ENCODE results near the gene NEK5.
"Not testable (repeated sequence)": the region's sequence is repeated elsewhere in the genome, so short reads cannot be mapped to it uniquely, and the experiment has no call there.

The NEK5 gene

DNA sequence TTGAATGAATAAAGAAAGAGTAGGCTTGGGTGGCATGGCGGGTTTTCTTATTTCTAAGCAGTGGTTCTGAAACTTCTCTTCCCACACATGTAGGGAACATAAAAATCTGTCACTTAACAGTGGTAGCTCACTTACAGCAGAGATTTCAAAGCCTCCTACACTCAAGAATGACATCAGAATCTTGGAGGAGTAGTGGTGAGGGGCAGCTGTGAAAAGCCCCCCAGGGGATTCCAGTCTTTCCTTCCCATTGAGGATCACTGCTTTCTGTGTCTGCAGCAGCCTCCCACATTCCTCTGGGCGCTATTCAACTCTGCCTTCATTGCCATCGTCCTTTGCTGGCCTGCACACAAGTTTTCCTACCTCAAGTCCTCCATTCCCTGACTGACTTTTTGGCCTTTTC is 8.6 kb upstream of the NEK5 start:
- no peak for DNase-seq

DNA sequence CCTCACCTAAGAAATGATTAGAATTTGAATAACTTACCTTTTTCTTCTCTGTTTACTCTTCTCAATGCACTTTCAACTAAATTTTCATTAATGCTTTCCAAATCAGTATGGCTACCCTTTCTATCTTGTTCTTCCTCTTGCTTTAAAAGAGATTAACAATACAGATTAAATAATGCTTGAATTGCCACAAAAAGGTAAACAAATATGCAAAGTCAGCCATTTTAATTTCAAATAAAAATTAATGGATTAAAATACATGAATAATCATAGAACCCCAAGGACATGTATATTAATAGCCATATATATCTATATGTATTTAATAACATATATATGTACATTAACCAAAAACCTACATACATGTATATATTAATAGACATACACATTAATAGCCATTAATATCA is 7.9 kb upstream of the NEK5 start:
- DNase-seq = no peak

DNA sequence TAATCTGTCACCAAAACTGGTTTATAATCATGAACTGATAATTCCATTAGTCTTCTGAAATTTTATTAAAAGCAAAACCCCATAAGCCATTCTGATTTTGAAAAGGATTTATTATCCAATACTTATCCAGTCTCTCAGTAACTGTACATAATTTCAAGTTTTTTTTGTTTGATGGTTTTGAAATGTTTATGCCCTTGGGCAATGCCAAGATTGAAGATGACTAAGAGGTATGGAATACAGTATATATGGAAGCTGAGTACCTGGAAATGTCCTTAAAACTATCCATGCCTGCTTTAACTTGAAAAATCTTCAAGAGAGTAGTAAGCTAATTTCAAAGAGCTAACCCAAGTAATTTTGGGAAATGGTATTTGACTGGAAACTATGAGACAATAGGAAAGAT is 1.8 kb upstream of the NEK5 start:
- no peak for DNase-seq

DNA sequence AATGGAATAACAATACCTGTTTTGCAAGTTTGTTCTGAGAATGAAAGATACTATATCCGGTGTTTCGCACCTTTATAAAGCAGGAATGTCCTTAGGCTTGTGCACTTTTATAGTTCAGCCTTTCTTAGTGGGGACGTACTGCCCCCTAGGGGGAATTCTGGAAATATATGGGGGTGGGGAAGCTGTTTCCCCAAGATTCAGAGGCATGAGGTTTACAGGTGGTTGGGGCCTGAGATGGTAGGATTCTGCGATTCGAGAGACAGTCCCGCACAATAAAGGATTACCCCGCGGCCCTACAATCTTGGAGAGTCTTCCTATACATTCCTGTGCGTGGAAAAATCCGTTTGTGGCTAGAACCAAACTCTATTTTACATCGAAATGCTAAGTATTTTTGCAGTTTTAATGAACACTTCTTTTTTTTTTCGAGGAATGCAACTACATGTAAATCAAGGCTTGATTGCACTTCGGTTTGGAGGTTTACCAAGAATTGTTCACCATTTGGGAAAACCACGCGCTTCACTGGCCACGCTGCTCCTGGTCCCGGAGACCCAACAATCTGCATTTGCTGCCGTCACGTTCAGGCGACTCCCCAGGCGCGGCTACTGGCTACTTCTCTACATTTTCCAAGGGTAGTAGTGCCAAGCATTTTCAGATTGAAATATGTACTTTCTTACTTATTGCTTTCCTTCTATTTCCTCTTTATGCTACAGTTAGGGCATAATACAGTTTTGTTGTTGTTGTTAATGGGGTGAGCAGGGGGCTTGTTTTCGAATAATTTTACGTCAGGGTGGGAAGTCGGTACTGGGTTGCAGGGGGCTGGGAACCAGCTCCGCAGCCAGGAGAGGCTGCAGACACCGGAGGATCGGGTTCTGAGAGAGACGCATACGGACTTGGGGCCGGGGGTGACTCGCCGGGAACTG is 830 bp downstream of the NEK5 start:
- peak; percentile 35 for DNase-seq

DNA sequence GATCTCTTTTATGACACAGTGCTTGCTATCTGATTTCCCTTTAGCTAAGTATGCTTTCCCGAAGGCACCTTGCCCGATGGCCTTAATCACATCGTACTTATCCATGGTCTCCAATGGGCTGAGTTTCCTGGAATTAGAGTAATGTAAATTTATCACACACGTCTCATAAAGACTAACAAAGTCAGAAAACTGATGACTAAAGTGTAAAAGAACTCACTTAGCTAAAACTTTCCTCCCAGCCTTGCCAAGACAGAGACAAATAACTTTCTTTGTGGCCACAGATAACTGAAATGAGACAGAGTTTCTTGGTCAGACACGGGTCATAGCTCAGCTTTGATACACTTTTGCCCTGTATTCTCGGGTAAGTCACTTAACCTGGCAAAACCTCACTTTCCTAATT is 1.5 kb downstream of the NEK5 start:
- no peak for DNase-seq

DNA sequence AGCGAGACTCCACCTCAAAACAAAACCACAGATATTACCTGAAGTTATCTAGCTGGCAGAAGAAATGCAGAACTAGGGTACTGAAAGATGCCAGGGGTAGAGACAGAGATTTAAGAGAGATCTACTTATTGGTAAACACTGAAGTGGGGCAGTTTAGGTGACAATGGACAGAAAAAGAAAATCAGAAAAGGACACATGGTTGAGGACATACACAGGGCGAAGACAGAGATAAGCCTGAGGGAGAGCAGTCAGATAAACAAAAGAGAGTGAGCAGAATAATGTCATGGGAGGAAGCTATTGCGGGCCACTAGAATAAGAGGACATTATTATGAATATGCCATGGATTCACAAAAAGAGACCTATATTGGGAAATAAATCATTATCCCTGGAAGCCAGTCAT is 3.3 kb downstream of the NEK5 start:
- DNase-seq = no peak

DNA sequence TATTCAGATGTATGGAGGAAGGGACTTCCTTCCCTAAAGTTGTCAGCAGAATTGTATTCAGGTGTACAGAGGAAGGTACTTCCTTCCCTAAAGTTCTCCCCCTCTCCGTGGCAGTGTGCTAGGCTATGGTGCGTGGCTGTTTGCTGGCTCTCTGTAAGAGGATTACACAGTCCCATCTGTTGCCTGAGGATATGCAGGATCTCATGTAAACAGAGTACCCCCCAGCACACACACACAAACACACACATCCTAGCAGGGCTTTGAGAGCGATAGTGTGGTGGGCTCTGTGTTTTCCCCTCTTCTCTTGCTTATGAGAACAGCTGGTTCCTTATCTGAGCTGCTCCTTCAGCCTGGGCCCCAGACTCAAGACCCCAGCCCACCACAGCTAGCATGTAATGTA is 10.3 kb downstream of the NEK5 start:
- no peak for DNase-seq

DNA sequence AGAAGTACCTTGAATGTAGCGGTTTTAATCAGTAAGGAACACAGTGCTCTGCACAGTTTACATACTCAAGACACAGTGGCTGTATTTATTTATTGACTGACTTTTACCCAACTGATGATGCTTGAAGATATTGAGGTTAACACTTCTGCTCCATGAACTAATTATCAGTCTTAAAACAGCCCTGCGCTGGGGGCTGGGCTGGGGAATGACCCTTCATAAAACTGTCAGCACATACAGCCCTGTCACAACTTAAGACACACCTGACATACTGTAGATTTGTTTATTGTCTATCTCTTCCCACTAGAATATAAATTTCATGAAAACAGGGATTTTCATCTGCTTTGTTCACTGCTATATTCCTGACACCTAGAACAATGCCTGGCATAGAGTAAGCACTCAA is 10.8 kb downstream of the NEK5 start:
- DNase-seq = no peak

DNA sequence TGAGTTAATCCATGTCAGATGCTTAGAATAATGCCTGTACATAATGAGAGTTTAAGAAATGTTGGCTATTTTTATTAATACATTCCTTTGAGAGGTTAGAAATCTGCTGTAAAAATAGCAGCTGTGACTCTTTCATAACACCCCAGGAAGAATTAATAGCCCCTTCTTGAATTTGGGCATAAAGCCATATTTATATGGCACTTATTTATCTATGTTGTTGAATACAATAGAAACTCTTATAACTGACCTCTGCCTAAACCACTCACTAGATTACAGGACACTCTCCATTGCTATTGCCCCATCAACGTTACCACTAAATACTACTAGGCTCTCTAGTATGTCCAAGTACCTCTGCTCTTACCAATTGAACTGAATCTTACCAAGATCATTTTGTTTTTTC is 16.3 kb downstream of the NEK5 start:
- no peak for DNase-seq

DNA sequence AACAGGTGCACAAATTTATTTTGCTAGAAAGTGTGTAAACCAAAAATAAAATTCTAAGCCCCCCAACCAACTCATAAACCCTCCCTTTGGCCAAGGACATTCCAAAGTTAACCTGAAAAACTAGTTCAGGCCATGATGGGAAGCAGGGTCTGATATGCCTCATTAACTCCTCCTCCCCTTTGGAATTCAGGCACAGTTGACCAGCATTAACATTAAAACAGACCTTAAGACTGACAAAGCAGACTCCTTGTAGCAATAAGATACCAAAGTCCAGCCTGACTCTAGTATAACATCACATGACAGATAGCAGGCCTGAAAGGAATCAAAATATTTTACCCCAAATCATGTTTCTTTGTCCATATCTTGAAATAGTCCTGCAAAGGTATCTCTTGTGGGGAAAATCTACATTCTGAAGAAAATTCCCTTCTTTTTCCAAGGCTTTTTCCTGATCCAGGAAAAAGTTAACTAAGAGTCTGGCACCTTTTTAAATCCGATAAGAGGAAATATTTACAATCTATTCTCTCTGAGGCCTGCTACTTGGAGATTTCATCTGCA is 19.7 kb downstream of the NEK5 start:
- DNase-seq = no peak

DNA sequence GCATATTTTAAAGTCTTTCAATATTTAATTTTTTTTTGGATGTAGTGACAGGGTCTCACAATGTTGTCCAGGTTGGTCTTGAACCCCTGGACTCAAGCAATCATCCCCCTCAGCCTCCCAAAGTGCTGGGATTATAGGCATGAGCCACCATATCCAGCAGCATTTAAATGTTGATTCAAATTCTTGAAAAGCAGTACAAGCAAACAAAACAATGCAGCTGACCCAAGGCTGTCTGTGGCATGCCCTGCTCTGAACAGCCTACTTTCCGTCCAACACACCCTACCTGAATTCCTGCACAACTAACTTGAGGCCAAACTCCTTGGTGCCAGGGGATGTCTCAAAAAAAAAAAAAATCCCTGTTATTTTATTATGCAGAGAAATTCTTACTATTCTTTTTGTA is 23.0 kb downstream of the NEK5 start:
- DNase-seq = no peak

DNA sequence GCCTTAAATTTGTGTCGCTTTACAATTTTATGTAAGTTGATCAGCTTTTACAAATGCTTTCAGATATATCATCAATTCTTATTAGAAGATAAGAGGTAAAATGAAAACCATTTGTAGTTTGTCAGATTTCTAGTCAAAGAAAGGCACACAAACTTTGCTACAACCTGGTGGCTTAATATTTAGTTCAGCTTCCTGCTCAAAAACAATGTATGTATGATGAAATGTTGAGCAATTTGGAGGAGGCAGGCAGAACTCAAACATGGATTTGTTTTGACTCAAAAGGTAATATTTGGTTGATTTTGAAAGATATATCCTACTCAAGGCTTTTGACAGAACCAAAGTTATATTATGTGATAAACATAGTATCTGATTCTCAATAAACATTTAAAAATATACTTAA is 24.2 kb downstream of the NEK5 start:
- DNase-seq = no peak

DNA sequence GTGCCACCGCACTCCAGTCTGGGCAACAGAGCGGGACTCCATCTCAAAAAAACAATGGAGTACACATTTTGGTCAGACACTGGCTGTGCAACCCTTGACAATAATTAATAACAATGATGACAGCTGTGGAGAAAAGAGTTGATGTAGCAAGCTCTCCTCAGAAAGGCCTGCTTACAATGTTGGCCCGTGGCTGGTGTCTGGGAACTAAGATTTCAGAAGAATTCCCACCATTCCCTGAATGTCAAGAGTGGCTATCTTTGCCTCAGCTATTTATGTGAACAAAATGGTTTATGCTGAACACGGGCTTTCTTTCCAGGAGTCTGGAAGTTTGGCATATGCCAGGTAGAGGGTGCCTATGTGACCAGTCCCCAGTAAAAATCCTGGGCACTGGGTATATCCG is 25.5 kb downstream of the NEK5 start:
- no peak for DNase-seq

DNA sequence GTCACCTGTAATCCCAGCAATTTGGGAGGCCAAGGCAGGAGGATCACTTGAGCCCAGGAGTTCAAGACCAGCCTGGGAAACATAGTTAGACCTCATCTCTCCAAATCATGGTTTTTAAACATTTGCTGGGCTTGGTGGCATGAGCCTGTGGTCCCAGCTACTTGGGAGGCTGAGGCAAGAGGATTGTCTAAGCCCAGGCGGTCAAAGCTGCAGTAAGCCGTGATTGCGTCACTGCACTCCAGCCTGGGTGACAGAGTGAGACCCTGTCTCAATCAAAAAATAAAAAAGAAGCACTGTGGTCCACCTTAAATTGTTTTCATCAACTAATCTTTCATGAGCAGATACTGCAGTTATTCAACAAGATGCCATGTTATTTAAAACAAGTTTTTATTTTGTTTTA is 26.4 kb downstream of the NEK5 start:
- not testable (repeated sequence) for DNase-seq

DNA sequence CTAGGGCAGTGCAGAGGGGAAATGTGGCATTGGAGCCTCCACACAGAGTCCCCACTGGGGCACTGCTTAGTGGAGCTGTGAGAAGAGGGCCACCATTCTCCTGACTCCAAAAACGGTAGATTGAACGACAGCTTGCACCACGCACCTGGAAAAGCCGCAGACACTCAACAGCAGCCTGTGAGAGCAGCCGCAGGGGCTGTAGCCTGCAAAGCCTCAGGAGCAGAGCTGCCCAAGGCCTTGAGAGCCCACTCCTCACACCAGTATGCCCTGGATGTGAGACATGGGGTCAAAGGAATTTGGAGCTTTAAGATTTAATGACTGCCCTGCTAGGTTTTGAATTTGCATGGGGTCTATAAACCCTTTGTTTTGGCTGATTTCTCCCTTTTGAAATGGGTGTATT is 31.7 kb downstream of the NEK5 start:
- DNase-seq = no peak

DNA sequence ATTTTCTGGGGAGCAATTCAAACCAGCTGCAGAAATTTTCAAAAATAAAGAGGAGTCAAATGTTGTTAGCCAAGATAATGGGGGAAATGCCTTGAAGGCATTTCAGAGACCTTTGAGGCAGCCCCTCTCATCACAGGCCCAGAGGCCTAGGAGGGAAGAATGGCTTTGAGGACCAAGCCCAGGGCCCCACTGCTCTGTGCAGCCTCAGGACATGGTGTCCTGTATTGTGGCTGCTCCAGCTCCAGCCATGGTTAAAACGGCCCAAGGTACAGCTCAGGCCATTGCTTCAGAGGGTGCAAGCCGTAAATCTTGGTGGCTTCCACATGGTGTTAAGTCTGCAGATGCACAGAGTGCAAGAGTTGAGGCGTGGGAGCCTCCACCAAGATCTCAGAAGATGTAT is 32.1 kb downstream of the NEK5 start:
- DNase-seq = no peak

DNA sequence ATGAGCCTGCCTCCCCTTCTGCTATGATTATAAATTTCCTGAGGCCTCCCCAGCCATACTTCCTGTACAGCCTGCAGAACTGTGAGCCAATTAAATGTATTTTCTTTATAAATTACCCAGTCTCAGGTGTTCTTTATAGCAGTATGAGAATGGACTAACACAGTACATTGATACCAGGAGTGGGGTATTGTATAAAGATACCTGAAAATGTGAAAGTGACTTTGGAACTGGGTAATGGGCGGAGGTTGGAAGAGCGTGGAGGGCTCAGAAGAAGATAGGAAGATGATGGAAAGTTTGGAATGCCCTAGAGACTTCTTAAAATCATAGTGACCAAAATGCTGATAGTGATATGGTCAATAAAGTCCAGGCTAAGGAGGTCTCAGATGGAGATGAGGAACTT is 32.8 kb downstream of the NEK5 start:
- no peak for DNase-seq

DNA sequence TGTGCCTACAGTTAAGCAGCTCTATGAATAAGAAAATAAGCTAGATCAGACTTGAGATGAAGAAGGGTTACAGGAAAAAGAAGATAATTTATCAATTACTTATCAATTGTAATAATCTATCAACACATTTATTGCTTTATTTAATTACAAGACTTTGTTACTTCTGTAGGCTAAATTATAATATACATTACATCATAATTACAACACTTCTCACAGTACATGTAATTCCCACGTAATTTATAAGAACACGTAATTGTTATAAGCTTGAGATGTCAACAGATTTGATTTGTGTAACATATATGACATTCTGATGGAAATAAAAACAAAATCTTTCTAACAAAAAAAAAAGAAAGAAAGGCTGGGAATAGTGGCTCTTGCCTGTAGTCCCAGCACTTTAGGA is 36.8 kb downstream of the NEK5 start:
- DNase-seq = no peak

DNA sequence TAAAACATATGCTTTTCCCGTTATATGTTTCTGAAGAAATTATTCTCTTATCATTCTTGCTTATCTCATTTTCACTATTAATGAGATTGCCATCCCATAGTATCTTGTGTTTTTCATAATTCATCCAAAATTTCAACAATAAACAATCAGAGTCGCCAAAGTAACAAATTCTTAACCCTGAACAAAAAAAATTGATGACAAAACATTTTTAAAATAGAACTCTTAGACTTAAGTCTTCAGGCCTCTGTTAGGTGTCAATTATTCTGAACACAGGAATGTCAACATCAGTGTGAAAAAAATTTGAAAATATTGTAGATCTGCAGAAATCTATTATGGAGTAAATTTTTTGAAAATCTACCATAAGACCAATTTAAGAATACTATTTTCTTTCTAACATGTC is 37.4 kb downstream of the NEK5 start:
- no peak for DNase-seq

DNA sequence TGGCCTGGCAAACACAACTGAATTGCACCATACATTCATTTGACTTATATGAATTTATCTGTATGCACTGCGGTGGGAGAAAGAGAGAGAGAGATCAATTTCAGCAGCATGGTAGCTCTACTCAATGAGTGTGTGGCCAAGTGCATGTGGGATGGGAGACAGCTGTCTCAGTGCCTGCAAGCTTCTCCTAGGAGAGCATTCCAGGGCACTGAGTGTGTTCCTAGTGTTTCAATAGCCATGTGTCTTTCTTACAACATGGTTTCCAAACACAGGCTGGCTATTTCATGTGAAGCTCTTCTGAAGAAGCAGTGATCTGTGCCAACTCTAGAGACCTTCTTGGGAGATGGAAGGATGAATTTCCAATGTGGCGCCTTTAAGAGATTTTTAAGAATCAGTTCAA is 43.5 kb downstream of the NEK5 start:
- no peak for DNase-seq

DNA sequence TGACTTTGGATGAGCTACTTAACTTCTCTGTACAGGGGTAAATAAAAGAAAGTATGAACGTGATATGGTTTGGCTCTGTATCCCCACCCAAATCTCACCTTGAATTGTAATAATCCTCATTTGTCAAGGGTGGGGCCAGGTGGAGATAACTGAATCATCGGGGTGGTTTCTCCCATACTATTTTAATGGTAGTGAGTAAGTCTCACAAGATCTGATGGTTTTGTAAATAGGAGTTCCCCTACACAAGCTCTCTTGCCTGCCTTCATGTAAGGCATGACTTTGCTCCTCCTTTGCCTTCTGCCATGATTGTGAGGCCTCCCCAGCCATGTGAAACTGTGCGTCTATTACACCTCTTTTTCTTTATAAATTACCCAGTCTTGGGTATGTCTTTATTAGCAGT is 43.9 kb downstream of the NEK5 start:
- DNase-seq = not testable (repeated sequence)

DNA sequence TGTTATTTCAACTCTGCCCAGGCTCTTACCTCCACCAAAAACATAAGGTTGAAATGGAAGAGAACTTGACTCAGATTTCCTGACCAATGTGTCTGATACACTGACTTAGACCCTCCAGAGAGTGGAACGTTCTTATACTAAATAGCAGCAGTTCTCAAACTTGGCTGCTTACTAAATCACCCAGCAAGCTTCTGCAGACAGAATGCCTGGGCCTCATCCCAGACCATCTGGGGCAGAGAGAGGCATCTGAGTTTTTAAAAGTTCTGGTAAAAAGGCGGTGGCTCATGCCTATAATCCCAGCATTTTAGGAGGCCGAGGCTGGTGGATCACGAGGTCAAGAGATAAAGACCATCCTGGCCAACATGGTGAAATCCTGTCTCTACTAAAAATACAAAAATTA is 46.3 kb downstream of the NEK5 start:
- no peak for DNase-seq

DNA sequence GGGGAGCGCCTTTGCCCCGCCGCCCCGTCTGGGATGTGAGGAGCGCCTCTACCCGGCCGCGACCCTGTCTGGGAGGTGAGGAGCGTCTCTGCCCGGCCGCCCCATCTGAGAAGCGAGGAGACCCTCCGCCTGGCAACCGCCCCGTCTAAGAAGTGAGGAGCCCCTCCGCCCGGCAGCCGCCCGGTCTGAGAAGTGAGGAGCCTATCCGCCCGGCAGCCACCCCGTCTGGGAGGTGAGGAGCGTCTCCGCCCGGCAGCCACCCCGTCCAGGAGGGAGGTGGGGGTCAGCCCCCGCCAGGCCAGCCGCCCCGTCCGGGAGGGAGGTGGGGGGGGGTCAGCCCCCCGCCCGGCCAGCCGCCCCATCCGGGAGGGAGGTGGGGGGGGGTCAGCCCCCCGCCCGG is 49.0 kb downstream of the NEK5 start:
- not testable (repeated sequence) for DNase-seq

DNA sequence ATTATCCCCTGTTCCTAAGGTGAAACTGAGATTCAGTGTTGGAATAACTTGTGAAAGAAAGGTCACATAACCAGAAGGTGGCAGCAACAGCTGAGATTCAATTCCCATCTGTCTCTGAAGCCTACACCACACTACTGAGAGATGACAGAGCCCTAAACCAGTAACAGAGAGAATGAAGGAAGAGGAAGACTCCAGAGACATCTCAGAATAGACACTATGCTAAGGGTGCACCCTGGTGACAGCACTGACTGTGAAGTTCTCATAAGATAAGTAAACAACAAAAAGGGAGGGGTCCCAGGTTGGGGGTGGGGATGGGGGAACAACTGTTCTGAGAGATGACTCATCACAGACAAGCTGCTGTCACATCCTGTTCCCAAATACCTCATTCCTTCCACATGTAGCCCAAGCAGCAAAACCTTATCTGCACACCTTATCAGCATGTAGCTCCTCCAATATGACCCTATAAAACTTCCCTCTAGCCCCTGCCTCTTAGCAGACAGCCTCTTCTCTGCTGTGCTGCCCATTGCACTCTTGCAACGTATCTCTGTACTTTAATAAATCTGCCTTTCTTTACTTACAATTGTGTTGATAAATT is 57.8 kb downstream of the NEK5 start:
- no peak for DNase-seq

DNA sequence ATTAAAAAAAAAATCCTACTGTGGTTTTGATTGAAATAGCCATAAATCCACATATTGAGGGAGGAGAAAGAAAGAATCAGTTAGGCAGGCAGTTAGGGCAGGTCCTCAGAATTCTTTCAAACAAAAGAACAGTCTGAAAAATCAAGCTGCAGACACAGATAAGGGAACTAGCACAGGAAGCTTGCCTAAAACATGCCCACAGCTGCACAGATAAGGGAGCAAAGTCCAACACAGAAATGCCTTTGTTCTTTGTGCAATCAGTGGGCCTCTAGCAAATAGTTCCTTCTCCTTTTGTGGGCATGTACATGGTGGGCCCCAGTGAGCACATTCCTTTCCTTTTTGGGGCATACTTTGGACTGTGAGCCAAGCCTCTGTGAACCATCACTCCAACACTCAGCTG is 61.6 kb downstream of the NEK5 start:
- no peak for DNase-seq

Measured in activated CD4-positive, CD25-positive, alpha-beta regulatory T cell treated with anti-CD3 and anti-CD28 coated beads, Interleukin-2, amount 50 U/mL, for 72 hours (primary cell).